ENCODE results near the gene SPAG9. TPM values are rescaled to one million over a fixed set of nuclear protein-coding genes. Genes with fewer than 3 reads are reported as not detected.

Gene SPAG9
- total RNA-seq, 1 experiment from 2014 or later = 54.3 TPM

- Histone ChIP-seq H3K23me2 (ENCODE audit: insufficient read length, low read depth, low read length, poor library complexity, severe bottlenecking) (no peaks in the 10 kb centered on the region), H2AK5ac (ENCODE audit: insufficient read length, low read length) (no peak overlapping the region), H2BK5ac (ENCODE audit: insufficient read length, low read length) (no peak overlapping the region), H3K18ac (ENCODE audit: insufficient read length, low read depth, low read length) (no peak overlapping the region), H3K9me3 (ENCODE audit: control insufficient read depth, low read depth, low read length) (no peaks in the 10 kb centered on the region), H4K20me1 (ENCODE audit: control insufficient read depth, insufficient read depth, insufficient read length) (no peaks in the 10 kb centered on the region), H3K9ac (ENCODE audit: extremely low read depth, insufficient read length, low read length) (no peak overlapping the region), H3K56ac (ENCODE audit: insufficient read length, low read depth, low read length) (no peak overlapping the region), H4K8ac (replicated peaks; ENCODE audit: insufficient read length, low read depth, low read length) (no peak overlapping the region), H3K79me2 (ENCODE audit: insufficient read depth, low read length) (no peaks in the 10 kb centered on the region), H2BK20ac (ENCODE audit: low read depth, low read length, poor library complexity, severe bottlenecking) (no peak overlapping the region), H3K4ac (ENCODE audit: low read depth, low read length) (no peak overlapping the region), H2AFZ (ENCODE audit: low read length) (no peak overlapping the region), H2BK15ac (ENCODE audit: low read depth, low read length) (no peak overlapping the region), H4K91ac (ENCODE audit: insufficient read length, low read depth, low read length) (no peak overlapping the region), H3K23ac (ENCODE audit: insufficient read length, low read depth, low read length) (no peak overlapping the region), H3K4me1 (ENCODE audit: insufficient read depth, low read length) (no peaks in the 10 kb centered on the region), H2BK12ac (ENCODE audit: insufficient read length, low read depth, low read length) (no peak overlapping the region), H3K27me3 (ENCODE audit: insufficient read depth, low read length) (no peaks in the 10 kb centered on the region), H3K4me2 (ENCODE audit: insufficient read depth, insufficient read length, low read length) (no peak overlapping the region), H3T11ph (ENCODE audit: low read length) (no peak overlapping the region), H3K79me1 (ENCODE audit: insufficient read depth, low read depth, low read length, poor library complexity, severe bottlenecking) (no peaks in the 10 kb centered on the region), H2BK120ac (ENCODE audit: low read depth, low read length, poor library complexity, severe bottlenecking) (no peak overlapping the region), H3K14ac (ENCODE audit: insufficient read depth, low read length) (no peak overlapping the region), H4K5ac (ENCODE audit: insufficient read length, low read depth, low read length) (no peak overlapping the region), H3K27ac (ENCODE audit: insufficient read length, low read depth, low read length) (no peak overlapping the region)
- no peak overlapping the region for H3K27ac Mint-ChIP-seq
- WGBS (ENCODE audit: extremely low coverage, insufficient read length, low lambda C conversion rate) = no CpG with 5 or more reads among the region's 1 CpG
- TF ChIP-seq CTCF (conservative IDR thresholded peaks at IDR 0.05) = no peak
- peaks cover 15 to 63% (median 51%) of the 10 kb centered on the region in 3 experiments; a peak in 6 of 7 replicates for H3K36me3 Mint-ChIP-seq (ENCODE audit: insufficient read depth in 1 of 3, low read depth in 3 of 3)
- no peaks in the 10 kb centered on the region for H3K9me3 Mint-ChIP-seq
- DNase-seq = no peak
- H3K4me1 Mint-ChIP-seq = no peaks in the 10 kb centered on the region
- H3K4me3 Mint-ChIP-seq = no peak overlapping the region
- no peaks in the 10 kb centered on the region for H3K27me3 Mint-ChIP-seq (ENCODE audit: low read depth)
Measured at GRCh38 chr17:50986989-50987660, 133.5 kb downstream of the SPAG9 start.

Data from H9 (cell line).